WERI-Rb-1 (cell line): Measurements from ENCODE around the gene CRADD.
"Not testable (repeated sequence)": the region's sequence is repeated elsewhere in the genome, so short reads cannot be mapped to it uniquely, and the experiment has no call there.

ENCODE experiments used
- DNase-seq: peaks from one replicate; pipeline ENCODE4 v3.0.0-alpha.2; 2020
- H3K27ac ChIP-seq: fragments of 250-450 bp; sonication (Bioruptor Pico); 2 replicates; pipeline ENCODE4 v1.5.1; 2020; ENCODE audit warnings: mild to moderate bottlenecking, moderate library complexity
- H3K27me3 ChIP-seq: fragments of 250-450 bp; sonication (Bioruptor Pico); 2 replicates; pipeline ENCODE4 v1.5.1; 2021; ENCODE audit warnings: mild to moderate bottlenecking, low read depth, moderate library complexity; ENCODE audit not compliant: insufficient read depth, severe bottlenecking
- H3K36me3 ChIP-seq: fragments of 250-450 bp; sonication (Bioruptor Pico); 2 replicates; pipeline ENCODE4 v1.5.1; 2020; ENCODE audit warnings: mild to moderate bottlenecking, moderate library complexity
- H3K4me3 ChIP-seq: 2 replicates; pipeline ENCODE4 v1.5.1; 2011; ENCODE audit warnings: low read depth, mild to moderate bottlenecking, control low read depth, low read length
- H3K9me3 ChIP-seq: fragments of 250-450 bp; sonication (Bioruptor Pico); 2 replicates; pipeline ENCODE4 v1.5.1; 2021; ENCODE audit warnings: mild to moderate bottlenecking, moderate library complexity; ENCODE audit not compliant: severe bottlenecking
- TF ChIP-seq, protein P1 (sequence below): IDR thresholded peaks from 2 replicates; pipeline ENCODE4 v1.5.1; 2011; ENCODE audit warnings: low read depth, mild to moderate bottlenecking, control low read depth, inconsistent platforms, low read length

The CRADD gene

DNA sequence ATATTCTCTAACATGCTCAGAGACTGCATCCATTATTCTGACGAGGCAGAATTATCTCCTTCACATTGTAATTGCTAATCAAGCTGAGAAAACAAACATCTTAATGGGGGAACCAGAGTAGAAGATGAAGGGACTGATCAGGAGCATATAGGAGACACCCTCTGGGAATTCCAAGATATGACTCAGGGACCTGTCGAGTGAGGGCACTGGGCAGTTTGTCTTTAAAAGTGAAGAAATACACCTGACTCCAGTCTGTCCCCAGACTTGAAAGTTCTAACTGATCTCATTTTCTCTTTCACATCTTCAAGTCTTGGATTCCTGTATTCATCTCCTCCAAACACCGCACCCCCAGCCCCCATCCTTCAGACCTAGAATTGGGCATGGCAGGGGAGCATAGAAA is 244.3 kb downstream of the CRADD start:
- H3K36me3 ChIP-seq, result no peaks in the 10 kb centered on the region
- no peak overlapping the region for H3K27ac ChIP-seq
- TF ChIP-seq, protein P1, sequence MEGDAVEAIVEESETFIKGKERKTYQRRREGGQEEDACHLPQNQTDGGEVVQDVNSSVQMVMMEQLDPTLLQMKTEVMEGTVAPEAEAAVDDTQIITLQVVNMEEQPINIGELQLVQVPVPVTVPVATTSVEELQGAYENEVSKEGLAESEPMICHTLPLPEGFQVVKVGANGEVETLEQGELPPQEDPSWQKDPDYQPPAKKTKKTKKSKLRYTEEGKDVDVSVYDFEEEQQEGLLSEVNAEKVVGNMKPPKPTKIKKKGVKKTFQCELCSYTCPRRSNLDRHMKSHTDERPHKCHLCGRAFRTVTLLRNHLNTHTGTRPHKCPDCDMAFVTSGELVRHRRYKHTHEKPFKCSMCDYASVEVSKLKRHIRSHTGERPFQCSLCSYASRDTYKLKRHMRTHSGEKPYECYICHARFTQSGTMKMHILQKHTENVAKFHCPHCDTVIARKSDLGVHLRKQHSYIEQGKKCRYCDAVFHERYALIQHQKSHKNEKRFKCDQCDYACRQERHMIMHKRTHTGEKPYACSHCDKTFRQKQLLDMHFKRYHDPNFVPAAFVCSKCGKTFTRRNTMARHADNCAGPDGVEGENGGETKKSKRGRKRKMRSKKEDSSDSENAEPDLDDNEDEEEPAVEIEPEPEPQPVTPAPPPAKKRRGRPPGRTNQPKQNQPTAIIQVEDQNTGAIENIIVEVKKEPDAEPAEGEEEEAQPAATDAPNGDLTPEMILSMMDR, result no peak
- H3K4me3 ChIP-seq, result no peak overlapping the region
- H3K27me3 ChIP-seq, result no peaks in the 10 kb centered on the region
- DNase-seq, result no peak
- no peaks in the 10 kb centered on the region for H3K9me3 ChIP-seq

DNA sequence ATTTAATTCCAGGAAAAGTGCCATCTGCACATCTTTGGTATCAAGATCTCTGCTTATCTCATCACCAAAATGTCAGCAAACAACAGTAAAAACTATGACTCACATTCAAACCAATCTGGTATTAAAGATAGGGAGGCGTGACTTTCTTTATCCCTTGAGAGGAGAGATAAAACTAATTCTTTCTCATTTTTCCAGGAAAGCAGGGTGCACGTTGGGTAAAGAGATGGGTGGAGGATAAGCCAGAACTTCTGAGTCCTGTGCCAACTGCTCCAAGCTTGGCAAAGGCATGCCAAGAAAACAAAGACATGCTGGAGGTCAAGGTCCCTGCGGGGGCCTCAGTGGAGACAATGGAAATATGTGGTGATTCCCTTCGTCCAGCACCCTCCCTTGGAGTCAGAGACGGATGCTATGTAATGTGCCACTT is 245.4 kb downstream of the CRADD start:
- Histone ChIP-seq H3K4me3 (no peak overlapping the region), H3K27ac (no peak overlapping the region), H3K27me3 (no peaks in the 10 kb centered on the region), H3K9me3 (no peaks in the 10 kb centered on the region), H3K36me3 (no peaks in the 10 kb centered on the region)
- no peak for DNase-seq
- TF ChIP-seq, protein P1, result no peak

DNA sequence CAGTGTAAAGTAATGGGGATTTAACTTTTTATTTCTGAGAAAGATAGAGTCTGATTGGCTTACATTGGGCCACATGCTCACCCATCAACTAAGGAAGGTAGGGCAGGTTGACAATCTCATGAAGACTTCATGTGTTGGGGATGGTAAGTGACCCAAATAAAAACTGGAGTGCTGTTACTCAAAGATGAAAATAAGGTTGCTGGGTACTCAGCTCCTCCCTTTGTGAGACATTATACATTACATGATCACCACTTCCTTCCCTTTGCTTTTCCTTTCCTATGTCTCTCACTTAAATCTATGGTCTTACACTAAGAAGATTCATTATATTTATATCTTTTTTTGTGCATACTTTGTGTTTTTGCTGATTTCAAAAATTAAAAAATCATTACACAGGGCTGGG is 247.2 kb downstream of the CRADD start:
- Histone ChIP-seq H3K36me3 (no peaks in the 10 kb centered on the region), H3K27ac (no peak overlapping the region), H3K9me3 (no peaks in the 10 kb centered on the region), H3K27me3 (no peaks in the 10 kb centered on the region), H3K4me3 (no peak overlapping the region)
- TF ChIP-seq, protein P1, result no peak
- no peak for DNase-seq

DNA sequence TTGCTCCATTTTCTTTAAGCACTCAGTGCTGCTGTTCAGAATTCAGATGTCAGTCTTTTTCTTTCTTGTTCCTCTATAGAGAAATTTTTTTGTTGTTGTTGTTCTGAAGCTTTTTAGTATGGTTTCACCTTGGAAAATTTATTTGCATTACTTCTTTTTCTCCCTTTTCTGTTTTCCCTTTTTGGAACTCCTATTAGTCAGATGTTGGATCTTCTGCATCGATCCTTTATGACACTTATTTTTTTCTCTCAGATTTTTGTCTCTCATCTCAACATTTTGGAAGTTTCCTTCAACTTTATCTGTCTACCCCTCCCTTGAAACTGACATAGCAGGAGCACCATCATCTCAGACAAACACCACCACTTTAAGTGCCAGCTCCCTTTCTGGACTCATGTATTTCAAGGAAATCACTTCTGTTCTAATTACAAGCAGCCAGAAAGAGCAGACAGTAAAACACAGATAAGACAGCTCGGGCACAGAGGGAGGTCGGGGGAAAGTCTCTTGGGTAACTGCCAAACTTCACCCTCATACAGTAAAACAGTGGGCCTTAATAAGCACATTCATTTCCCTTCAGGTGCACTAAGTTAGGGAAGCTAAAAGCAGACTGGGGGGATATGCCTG is 248.5 kb downstream of the CRADD start:
- no peaks in the 10 kb centered on the region for H3K9me3 ChIP-seq
- no peak overlapping the region for H3K4me3 ChIP-seq

DNA sequence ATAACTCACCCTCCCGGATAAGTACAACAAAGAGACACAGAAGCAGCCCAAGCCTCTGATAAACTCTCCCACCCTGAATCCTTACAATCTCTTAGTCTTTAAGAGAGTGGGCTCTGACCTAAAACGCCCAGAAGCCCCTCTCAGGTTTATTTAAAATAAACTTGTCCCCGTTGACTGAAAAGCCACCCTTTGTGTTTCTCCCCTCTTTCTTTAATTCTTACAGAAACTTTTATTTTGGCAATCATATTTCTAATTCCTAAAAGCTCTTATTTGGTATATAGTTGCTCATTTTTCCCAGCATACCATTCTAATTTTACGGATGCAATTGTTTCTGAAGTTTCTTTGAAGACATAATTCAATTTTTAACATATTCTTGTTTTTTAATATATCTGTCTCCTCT is 249.1 kb downstream of the CRADD start:
- Histone ChIP-seq H3K4me3 (no peak overlapping the region), H3K27ac (no peak overlapping the region), H3K27me3 (no peaks in the 10 kb centered on the region), H3K36me3 (no peaks in the 10 kb centered on the region), H3K9me3 (no peaks in the 10 kb centered on the region)
- DNase-seq, result no peak
- TF ChIP-seq, protein P1, result no peak

More for the DNA sequence above, 248.5 kb downstream of the CRADD start:
- H3K27me3 ChIP-seq, result no peaks in the 10 kb centered on the region
- H3K27ac ChIP-seq, result no peak overlapping the region
- TF ChIP-seq, protein P1, result no peak
- H3K36me3 ChIP-seq, result no peaks in the 10 kb centered on the region
- DNase-seq, result no peak

DNA sequence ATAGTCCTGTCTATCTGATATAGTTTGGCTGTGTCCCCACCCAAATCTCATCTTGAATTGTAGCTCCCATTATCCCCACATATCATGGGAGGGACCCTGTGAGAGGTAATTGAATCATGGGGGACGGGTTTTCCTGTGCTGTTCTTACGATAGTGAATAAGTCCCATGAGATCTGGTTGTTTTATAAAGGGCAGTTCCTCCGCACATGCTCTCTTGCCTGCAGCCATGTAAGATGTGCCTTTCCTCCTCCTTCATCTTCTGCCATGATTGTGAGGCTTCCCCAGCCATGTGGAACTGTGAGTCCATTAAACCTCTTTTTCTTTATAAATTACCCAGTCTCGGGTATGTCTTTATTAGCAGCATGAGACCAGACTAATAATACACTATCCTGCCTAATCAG is 251.9 kb downstream of the CRADD start:
- not testable (repeated sequence) for DNase-seq, H3K27ac ChIP-seq, H3K4me3 ChIP-seq, H3K27me3 ChIP-seq, H3K9me3 ChIP-seq, H3K36me3 ChIP-seq
